DND-41 (cell line): Measurements from ENCODE around the gene SPEM2.
"Not testable (repeated sequence)": the region's sequence is repeated elsewhere in the genome, so short reads cannot be mapped to it uniquely, and the experiment has no call there.

Source experiments
- CTCF ChIP-seq: IDR thresholded peaks from 2 replicates; pipeline ENCODE4 v1.5.1; 2012; ENCODE audit warnings: borderline replicate concordance, low read length, moderate library complexity, mild to moderate bottlenecking; ENCODE audit not compliant: poor library complexity, severe bottlenecking; ENCODE audit errors: extremely low read depth
- EZH2 ChIP-seq: IDR thresholded peaks from 3 replicates; pipeline ENCODE4 v1.6.1; 2012; ENCODE audit warnings: borderline replicate concordance, low read depth, mild to moderate bottlenecking, moderate library complexity, low read length, inconsistent platforms; ENCODE audit not compliant: severe bottlenecking

DNA sequence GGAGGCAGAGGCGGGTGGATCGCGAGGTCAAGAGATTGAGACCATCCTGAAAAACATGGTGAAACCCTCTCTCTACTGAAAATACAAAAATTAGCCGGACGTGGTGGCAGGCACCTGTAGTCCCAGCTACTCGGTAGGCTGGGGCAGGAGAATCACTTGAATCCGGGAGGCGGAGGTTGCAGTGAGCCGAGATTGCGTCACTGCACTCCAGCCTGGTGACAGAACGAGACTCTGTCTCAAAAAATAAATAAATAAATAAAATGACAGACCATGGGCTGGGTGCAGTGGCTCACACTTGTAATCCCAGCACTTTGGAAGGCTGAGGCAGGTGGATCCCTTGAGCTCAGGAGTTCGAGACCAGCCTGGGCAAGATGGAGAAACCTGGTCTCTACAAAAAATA is 44.4 kb downstream of the SPEM2 start:
- TF ChIP-seq CTCF, EZH2: not testable (repeated sequence)
